ENCODE results near the gene UBE2S. TPM values are rescaled to one million over a fixed set of nuclear protein-coding genes. Genes with fewer than 3 reads are reported as not detected.
"Not testable (repeated sequence)": the region's sequence is repeated elsewhere in the genome, so short reads cannot be mapped to it uniquely, and the experiment has no call there.

Gene UBE2S
- total RNA-seq = 76.4 TPM

DNA sequence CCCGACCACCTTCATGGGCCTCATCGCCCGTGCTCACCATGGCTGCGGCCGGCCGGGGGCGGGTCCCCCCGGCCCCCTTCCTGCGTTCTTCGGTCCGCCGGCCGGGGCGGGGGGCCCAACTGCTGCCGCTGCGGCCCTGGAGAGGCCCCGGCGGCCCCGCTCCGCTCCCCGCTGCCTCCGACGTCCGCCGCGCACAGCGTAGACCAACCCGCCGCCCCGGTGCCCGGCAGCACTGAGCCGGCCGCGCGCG, at the start of gene UBE2S:
UBE2S (minus strand) TSS at position 239 of the 250 bp plus-strand sequence; CDS start at position 40, 199 bp downstream.
- not testable (repeated sequence) for ATAC-seq

DNA sequence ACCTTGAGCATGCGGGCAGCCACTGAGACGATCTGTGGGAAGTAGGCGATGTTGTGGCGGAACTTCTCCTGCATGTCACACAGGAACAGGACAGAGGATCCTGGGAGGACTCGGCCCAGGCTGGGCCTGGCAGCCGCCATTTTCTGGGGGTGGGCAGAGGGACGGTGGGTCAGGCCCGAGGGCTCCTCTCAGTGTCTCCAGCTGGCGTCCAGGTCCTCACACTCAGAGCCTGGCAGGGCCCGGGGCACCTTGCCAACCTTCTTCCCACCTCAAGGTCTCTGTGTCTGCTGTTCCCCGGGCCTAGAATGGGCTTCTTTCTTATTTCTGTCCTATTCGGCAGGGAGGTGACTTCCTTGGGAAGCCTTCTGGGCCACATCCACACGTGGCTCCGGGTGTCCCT, 48.8 kb upstream of the UBE2S start:
- ATAC-seq = no peak

DNA sequence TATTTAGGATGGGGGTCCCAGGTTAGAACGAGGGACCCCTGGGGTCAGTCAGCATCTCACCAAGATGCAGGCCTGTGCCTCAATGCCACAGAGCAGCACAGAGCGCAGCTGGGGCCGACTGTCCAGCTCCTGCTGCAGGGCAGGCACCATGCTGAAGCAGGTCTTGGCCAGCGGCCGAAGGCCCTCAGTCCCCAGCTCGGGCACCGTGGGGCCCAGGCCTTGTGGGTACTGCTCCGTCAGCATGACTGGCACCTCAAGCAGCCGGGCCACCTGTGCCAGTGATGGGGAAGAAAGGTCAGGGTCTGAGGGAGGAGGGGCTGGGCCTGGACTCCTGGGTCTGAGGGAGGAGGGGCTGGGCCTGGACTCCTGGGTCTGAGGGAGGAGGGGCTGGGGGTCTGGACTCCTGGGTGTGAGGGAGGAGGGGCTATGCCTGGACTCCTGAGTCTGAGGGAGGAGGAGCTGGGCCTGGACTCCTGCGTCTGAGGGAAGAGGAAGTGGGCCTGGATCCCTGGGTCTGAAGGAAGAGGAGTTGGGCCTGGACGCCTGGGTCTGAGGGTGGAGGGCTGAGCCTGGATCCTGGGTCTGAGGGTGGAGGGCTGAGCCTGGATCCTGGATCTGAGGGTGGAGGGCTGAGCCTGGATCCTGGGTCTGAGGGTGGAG, 48.1 kb upstream of the UBE2S start:
- no peak for ATAC-seq

DNA sequence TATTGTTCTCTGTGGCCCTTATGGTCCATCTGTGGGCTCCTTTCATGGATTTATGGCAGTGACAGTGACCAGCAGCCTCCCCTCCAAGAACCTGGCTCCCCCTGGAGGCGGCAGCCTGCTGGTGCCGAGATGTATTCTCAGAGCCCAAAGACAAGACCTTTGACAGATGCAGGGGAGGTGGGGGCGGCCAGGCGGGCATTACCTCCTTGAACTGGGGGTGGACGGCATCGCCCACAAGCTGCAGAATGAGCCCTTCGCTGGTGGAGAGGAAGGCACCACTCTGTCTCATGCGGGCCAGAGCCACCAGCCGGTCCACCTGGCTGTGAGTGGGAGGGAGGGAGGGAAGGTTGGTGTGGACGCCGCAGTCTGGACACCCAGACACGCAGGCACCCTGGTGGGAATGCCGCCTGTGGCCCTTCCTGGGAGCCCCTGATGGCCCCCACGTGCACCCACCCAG, 47.2 kb upstream of the UBE2S start:
- no peak for ATAC-seq

DNA sequence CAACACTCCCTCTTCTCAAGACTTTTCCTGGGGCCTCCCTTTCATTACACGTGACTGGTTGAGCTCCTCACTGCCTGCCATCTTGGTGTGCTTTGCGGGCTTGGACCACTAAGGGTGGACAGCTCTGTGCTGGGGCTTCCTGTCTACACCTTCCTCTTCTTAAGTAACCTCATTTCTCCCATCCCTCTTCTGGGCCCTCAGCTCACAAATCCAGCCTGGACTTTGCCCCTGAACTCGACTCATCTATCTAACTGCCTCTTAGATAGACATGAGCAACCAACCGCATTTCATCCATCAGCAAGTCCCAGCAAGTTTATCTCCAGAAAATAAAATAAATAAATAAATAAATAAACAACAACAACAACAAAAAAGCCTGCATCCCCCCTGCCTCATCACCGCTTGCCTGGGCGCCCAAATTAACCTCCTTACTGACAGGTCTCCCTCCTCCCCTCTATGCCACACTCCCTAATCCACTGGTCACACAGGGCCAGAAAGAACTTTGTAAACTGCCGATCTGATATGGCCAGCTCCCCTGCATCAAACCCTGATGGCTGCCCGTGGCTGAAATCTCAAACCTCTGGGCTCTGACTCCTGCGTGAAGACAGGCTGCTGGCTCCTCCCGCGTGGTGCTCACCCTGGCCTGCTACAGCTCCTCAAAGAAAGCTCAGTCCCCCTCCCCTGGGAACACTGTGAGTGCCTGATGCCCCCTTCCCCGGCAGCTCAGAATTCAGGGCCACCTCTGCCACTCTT, 46.1 kb upstream of the UBE2S start:
- ATAC-seq = no peak

DNA sequence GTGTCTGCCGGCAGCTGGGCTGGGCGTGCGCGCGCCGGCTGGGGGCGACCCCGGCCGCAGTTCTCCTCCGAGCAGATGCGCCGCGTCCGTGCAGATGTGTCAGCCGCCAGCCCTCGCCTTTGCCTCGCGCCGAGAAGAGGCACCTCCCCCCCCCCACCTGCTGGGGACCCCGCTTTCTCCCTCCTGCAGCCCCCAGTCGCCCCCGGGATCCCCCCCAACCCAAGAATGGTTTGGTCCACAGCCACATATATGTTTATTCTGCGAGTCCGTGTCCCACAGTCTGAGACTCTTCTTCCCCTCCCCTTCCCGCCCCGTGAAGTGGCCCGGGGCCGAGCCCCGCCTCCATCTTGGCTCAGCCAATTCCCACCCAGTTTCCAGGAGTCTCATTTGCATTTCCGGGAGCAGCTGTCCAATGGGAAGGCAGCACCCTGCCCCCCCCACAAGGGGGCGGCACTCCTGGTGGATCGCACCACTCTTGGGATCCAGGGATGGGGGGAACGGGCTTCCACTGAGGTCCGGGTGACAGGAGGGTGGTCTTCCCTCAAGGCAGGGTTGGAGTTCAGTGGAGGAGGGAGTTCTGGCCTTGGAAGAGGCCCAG, 45.3 kb upstream of the UBE2S start:
- peak; percentile 72 for ATAC-seq

DNA sequence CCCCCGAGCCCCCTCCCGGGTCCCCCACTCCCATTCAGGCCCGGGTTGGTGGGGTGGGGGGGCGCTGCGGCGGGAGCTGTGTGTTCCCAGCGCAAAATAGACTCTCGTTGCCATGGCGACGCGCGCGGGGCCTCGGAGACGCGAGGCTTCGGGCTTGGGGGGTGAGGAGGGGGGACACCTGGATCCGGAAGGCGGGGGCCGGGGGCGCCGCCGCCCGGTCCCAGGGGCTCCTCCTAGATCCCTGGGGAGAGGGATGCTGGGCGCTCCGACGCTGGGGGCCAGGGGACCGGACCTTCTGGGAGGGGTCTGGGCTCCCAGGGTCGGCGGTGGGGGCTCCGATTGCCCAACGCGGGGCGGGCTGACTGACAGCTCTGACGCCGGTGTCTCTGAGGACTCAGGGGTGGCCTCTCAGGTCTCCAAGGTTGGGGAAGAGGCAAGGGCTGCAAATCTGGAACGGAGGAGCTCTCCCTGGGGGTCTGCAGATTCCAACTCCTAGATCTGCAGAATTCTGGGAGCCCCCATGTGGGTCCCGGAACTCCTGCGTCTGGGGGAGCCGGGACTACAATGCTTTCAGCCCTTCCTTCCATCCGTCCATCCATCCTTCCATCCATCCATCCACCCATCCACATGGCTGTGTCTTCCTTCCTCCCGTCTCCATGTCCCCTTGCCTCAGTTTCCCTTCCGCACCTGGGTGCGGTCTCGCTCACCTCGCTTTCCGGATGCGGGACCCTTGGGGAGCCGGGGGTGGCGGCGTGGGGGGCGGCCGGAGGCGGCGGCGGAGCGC, 44.6 kb upstream of the UBE2S start:
- ATAC-seq = no peak

DNA sequence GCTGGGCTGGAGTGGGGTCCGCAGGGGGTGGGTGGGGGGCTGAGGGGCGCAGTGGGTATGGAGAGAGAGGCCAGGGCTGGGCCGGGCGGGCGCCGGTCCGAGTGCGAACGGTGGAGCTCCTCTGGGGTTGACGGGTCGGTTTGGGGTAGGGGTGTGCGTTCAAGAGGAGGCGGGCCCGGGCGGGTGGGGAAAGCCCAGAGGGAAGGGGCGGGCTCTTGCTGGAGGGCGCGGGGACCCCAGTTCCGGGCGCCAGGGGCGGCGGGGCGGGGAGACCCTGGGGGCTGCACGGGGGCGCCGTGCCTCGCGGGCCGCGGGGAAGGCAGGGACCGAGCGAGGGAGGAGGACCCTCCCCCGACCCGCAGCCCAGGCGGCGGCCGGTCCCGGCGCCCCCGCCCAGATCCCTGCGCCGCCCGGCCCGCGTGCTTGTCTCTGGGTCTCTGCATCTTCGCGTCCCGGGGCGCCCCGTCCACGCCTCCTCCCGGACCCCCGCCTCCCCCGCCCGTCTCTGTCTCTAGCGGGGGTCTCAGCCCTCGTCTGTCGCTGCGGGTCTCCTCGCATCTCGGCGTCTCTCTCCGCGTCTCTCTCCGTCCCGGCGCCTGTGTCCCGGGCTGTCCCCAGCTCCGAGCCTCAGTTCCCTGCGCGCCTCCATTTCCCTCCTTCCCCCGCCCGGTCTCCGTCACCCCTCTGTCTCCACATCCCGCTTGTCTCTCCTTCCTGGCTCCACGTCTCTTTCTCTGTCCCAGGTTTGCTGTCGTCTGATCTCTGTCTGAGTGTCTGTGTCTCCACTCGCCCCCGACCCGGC, 43.8 kb upstream of the UBE2S start:
- no peak for ATAC-seq

DNA sequence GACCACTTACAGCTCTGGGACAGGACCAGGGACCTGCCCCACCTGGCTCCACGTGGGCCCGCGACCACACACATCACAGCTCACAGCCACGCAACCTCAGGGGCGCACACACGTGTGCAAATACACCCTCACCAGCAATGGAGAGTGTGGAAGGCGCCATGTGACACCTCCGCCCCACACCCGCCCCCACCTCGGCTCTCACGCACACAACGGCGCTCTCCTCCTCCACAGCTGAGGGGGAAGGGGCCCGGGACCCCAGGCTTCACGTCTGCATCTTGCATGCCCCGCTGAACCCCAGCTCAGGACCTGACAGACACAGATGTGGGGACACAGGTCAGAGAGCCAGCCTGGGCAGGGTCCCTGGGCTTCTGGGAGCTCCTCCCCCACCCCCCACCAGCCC, 41.9 kb upstream of the UBE2S start:
- no peak for ATAC-seq

DNA sequence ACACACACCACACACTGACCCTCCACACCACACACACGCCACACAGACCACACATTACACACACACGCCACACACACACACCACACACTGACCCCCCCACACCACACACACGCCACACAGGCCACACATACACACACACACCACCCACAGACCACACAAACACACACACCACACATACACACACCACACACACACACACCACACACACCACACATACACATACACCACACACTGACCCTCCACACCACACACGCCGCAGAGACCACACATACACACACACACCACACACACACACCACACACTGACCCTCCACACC, 40.5 kb upstream of the UBE2S start:
- ATAC-seq = not testable (repeated sequence)

DNA sequence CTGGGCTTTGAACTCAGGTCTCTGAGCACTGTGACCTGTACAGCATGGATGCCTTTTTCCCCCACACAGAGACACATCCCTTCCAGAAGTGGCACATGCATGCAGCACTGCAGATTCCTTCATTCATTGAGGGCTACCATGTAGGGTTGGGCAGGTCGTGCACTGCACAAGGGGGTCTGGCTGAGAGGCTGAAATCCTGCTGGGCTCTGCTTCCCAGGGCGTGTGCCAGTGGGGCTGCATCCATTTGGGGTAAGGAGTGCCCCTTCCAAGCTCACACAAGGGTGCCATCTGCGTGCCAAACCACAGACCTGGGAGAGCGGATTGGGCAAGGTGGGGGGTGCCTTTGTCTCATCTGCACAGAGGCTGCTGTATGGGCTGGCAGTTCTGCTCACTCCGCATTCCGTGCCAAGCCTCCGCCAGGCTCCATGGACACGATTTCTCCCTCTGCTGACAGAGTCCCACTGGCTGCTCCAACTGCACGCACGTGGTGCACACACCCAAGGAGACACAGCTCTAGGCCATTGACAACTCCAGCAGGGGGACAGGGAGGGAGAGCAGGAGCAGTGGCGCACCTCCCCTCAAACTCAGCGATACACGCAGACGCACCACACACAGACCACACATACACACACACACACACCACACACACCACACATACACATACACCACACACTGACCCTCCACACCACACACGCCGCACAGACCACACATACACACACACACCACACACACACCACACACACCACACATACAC, 40.0 kb upstream of the UBE2S start:
- peak; percentile 60 for ATAC-seq

DNA sequence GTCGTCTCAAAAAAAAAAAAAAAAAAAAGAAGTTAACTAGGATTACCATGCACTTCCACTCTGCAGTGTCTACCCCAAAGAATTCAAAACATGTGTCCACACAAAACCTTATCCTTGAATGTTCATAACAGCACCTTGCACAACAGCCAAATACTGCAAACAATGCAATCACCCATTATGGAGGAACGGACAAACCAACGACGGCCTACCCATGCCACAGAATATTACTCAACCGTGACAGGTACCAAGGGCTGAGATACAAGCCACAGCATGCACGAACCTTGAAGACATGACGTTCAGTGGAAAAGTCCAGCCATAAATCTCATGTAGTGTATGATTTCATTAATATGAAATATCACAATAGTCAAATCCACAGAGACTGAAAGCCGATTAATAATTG, 38.5 kb upstream of the UBE2S start:
- peak; percentile 76 for ATAC-seq

DNA sequence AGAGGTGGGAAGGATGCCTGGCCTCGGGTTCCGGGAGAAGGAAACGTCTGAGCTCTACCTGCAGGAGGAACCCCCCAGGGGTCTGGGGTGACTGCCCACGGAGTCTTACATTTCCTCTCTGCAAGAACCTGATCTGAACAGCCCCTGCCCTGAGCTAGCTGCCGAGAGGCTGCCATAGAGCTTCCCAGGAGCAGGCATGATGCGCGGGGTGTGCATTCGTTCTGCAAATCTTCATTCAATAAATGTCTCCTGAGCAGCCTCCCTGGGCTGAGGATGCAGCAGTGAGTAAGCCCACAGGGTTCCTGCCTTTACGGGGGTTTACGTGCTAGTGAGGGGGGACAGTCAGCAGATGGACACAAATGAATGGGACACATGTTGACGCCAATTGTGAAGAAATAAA, 37.1 kb upstream of the UBE2S start:
- ATAC-seq = no peak

DNA sequence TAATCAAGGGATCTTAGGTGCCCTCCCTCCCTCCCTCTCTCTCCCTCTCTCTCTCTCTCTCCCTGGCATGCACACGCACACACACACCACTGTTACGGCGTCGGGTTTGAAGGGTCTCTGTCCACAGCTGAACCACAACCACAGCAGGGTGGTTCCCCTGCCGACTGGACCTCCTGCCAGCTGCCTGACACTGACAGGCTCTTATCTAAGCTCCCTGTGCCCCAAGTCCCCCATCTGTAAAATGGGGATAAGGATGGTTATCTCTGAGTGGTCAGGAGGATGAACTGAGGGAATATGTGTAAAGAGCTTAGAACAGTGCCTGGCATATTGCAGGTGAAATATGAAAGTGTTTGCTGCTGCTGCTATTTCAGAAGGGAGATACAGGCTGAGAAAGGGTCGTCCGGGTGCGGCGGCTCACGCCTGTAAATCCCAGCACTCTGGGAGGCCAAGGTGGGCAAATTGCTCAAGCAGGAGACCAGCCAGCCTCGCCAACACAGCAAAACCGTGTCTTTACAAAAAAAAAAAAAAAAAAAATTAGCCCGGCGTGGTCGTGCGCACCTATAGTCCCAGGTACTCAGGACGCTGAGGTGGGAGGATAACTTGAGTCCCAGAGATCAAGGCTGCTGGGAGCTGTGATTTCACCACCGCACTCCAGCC, 36.4 kb upstream of the UBE2S start:
- ATAC-seq = no peak

DNA sequence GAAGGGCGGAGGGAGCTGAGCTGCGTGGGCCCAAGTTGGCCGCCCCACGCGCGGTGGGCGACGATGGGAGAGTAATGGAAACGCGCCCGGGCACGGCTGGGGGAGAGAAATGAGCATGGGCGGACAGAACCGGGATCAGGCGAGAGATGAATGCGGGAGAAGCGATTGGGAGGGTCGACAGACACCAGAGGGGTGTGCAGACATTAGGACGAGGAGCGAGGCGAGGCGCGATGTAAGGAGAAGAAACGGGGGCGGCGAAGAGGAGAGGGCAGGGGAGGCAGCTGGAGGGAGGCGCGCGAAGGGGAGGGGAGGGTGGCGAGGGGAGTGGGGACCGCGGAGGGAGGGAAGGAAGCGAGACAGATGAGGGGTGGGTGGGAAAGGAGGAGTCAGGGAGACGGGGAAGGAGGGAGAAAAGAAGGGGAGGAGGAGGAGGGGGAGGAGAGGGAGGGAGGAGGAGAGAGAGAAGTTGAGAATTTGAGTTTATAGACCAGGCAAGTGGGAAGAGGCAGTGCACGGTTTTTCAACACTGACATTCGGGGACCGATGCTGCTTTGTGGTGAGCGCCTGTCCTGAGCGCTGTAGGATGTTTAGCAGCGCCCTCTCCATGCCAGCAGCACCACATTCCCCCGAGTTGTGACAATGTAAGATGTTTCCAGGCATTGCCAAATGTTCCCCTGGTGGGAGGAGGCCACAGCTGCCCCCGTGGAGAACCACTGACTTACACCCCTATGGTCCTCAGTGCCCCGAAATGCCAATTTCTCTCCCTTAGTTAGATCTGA, 35.6 kb upstream of the UBE2S start, which contains the start of gene SHISA7:
SHISA7 (minus strand) TSS at position 256 of the 779 bp plus-strand sequence. CDS start 437 bp downstream, outside the sequence.
- ATAC-seq = no peak

DNA sequence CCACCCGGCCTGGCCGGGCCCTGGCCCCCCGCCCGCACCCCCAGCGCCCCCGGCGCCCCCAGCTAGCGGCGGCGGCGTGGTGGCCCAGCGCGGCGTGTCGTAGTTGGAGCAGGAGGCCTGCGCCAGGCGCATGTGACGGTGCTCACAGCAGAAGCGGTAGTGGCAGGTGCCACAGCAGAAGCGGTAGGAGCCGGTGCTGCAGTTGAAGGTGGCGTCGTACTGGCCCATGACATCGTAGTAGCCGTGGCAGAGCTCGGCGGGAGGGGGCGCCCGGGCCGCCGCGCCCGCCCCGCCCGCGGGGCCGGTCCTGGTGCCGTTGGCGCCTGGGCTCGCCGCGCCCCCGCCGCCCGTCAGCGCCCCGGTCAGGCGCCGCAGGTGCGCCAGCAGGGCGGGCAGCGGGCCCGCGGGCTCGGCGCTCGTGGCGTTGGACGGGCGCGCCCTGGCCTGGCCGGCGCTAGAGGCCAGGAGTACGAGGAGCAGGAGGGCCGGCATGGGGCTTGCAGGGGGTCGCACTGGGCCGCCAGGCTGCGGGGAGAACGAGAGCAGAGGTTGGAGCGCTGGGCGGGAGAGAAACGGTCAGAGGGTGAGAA, 34.9 kb upstream of the UBE2S start:
- peak; percentile 10 for ATAC-seq

DNA sequence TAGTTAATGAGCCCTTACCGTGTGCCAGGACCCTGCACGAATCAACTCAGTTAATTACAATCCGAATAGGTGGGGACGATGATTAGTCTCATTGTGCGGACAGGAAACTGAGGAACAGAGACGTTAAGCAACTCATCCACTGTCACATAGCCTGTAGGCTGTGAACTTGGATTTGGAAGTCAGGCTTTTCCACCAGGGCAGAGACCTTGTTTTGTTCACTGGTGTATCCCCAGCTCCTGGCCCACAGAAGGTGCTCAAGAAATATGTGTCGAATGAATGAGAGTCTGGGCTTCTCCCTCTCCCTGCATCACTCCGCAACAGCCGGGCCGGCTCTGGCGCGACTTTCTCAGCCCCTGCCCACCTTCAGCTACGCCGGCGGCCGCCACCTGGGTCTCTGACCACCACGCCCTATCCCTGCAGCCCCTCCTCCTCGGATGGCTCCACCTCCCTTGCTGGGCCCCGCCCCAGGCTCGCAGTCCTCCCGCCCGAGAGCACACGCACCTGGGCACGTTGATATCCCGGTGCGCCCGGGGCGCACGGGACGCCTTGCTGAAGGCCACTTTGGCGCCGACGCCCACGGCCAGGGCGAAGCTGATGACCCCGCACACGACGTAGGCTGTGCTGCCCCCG, 34.2 kb upstream of the UBE2S start:
- no peak for ATAC-seq

DNA sequence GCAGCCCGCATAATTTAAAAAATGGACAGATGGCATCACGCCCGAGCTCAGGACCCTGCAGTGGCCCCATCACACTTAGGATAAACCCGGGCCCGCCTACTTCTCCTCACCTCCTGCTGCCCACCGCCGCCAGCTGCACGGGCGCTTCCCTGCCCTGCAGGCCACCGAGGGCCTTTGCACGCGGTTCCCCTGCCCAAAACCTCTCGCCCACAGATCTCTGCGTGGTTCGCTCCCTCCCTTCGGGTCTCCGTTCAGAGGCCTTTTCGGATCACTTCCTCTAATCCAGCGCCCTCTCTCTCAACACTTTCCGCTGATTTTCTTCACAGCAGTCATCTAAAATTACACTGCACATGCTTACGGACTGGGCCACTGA, 33.7 kb upstream of the UBE2S start:
- ATAC-seq = no peak

DNA sequence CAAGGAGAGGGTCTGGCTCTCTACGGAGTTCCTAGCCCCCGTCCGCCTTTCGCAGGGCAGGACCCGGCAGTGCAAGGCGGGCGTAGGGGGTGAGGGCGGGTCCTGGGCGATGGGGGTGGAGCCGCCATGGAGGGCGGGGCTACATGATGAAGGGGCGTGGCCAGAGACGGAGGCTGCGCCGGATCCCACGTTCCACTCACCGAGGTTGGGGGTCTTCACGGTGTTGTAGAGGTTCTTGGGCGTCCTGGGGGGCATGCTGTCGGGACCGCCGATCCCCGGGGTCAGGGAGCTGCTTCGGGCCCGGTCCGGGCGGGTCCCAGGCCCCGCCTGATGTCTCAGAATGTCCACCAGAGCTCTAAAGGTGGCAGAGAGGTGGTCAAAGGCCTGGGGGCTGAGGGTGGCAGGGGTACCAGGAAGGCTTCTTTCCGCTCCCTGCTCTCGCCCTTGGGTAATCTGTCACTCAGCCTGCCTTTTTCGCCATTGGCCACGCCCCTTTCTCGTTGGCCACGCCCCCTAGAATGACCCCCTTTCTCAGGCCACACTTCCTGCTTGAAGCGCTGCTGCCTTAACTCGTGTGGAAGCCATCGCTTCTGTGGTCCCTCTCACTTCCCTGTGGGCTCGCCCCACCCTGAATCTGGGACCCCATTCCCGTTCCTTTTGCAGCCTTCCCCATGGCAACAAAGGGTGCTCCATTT, 33.0 kb upstream of the UBE2S start:
- ATAC-seq = no peak
